Erythroblast (primary cell): ENCODE measurements around the gene CCP110.

Experiments used
- GATA1 ChIP-seq: IDR thresholded peaks from 2 replicates; pipeline ENCODE4 v1.6.1; 2011; ENCODE audit warnings: low read depth, mild to moderate bottlenecking, control low read depth, low read length, moderate library complexity
- POLR2A ChIP-seq: IDR thresholded peaks from 2 replicates; pipeline ENCODE4 v1.6.1; 2011; ENCODE audit warnings: mild to moderate bottlenecking, low read length

DNA sequence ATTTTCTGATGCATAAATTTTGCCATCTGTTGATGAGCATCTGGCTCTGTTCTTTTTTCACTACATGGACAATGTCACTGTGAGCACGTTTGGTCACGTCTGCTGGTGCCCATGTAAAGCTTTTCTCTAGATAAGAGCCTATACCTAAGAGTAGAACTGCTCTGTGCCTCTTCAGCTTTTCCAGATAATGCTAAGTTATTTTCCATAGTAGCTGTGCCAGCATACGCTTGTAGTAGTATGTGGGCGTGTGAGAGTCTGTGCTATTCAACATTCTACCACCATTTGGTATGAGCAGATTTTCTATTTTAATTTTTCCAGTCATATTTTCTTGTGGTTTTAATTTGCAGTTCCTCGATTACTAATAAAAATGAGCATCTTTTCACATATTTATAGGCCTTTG, 64.9 kb downstream of the CCP110 start:
- TF ChIP-seq POLR2A (no peak), GATA1 (no peak)
